HepG2 (cell line): Measurements from ENCODE around the gene COX4I1.

Source experiments
- EED ChIP-seq: sonication (generic); formaldehyde crosslinking; IDR thresholded peaks from 2 replicates; pipeline ENCODE4 v1.5.0; 2020; ENCODE audit warnings: mild to moderate bottlenecking, missing genetic modification reagents
- PPARG ChIP-seq: conservative IDR thresholded peaks from 2 replicates; pipeline ENCODE4 v1.6.1; 2016; ENCODE audit warnings: missing biosample characterization, missing genetic modification reagents
- STAG1 ChIP-seq: sonication (generic); formaldehyde crosslinking; IDR thresholded peaks from 2 replicates; pipeline ENCODE4 v1.4.0; 2020; ENCODE audit warnings: missing genetic modification reagents
- ZFP41 ChIP-seq: sonication (generic); formaldehyde crosslinking; IDR thresholded peaks from 2 replicates; pipeline ENCODE4 v1.4.0; 2020; ENCODE audit warnings: mild to moderate bottlenecking, missing genetic modification reagents, borderline replicate concordance

DNA sequence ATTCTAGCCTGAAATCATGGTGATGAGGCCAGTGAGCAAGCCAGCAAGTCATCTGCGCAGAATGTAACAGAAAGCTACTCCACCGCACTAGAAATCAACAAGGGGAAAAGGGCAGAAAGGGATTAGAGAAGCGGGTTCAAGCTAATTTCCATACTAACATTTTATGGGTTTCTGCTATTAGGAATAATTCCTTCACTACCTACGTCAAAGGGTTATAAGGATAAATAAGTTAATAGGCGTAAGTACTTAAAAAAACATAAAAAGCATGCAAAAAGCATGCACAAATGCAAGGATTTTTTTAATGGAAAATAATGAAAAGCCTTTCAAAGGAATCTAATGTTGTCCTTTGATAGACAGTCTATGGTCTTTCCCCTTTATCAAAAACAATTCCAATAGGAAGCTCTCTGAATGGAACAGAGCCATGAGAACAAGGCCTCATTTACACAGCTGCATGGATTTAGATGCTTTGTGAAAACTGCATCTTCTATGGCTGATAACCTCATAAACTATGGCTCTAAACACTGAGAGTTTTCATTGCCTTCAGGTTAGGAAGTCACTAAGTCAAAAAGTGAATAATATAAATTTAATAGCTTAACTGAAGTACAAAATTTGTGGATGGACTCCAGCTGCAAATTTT lies 5.7 kb upstream of the COX4I1 start:
- TF ChIP-seq EED = no peak
- TF ChIP-seq STAG1 (CRISPR knock-in tag) = no peak
- no peak for TF ChIP-seq ZFP41 (CRISPR knock-in tag)
- no peak for TF ChIP-seq PPARG (CRISPR knock-in tag)
